GM12878 (cell line): Measurements from ENCODE around the gene ENTREP3. TPM values are rescaled to one million over a fixed set of nuclear protein-coding genes. Genes with fewer than 3 reads are reported as not detected.

Experiments used
- ATAC-seq: fragments of 200-7000 bp; cut with Tn5 transposase; 3 replicates; pipeline ENCODE4 v1.9.1; 2020; ENCODE audit warnings: mild to moderate bottlenecking, moderate library complexity
- BruUV-seq: library from RNA; stranded (reverse); fragments of 400-500 nt; replicated peaks from 2 replicates; lab custom pipeline; 2021; lab: Mats Ljungman, UMichigan
- CTCF ChIA-PET: fragments of 300-600 bp; sonication (Branson Sonifier 250); formaldehyde crosslinking; extraction: SDS; loops from one replicate; lab custom pipeline; 2021; ENCODE audit warnings: inconsistent platforms; lab: Yijun Ruan, JAX
- POLR2A ChIA-PET: fragments of 350-600 bp; formaldehyde crosslinking; extraction: SDS; loops from one replicate; lab custom pipeline; 2021; ENCODE audit warnings: inconsistent platforms; lab: Charles Lee
- RAD21 ChIA-PET: fragments of 300-600 bp; sonication (Branson Sonifier 250); formaldehyde crosslinking; loops from one replicate; lab custom pipeline; 2023; ENCODE audit warnings: antibody characterized with exemption; ENCODE audit not compliant: unreplicated experiment; lab: Charles Lee
- SMC1A ChIA-PET: fragments of 300-600 bp; sonication (Branson Sonifier 250); formaldehyde crosslinking; loops from one replicate; lab custom pipeline; 2023; ENCODE audit not compliant: unreplicated experiment, uncharacterized antibody; lab: Charles Lee
- DNase-seq: peaks from one replicate; pipeline ENCODE4 v3.0.0-alpha.2; 2011; ENCODE audit warnings: low read depth, low spot score
- FAIRE-seq: peaks from 3 replicates; lab custom pipeline; 2011; peaks lifted over from hg19 to GRCh38; lab: Jason Lieb, UNC
- H2AFZ ChIP-seq: 2 replicates; pipeline ENCODE4 v1.6.0; 2011; ENCODE audit warnings: low read depth, low read length, control low read depth; ENCODE audit not compliant: control insufficient read depth
- H3K27ac ChIP-seq: 2 replicates; pipeline ENCODE4 v1.5.1; 2011; ENCODE audit warnings: control low read depth; ENCODE audit not compliant: control insufficient read depth, insufficient read depth
- H3K27me3 ChIP-seq, 2 experiments: replicated peaks in 1 of 2; 2 replicates each; pipeline versions ENCODE4 v1.6.0 to v1.6.1; 2011; ENCODE audit warnings: low read length in 1 of 2; ENCODE audit not compliant: control insufficient read depth in 2 of 2, insufficient read depth in 2 of 2
- H3K36me3 ChIP-seq, 2 experiments: 2 replicates each; pipeline ENCODE4 v1.5.1; 2011; ENCODE audit warnings: low read length in 1 of 2; ENCODE audit not compliant: control insufficient read depth in 2 of 2, insufficient read depth in 2 of 2
- H3K4me1 ChIP-seq: 2 replicates; pipeline ENCODE4 v1.6.1; 2011; ENCODE audit warnings: mild to moderate bottlenecking, low read length, moderate library complexity, mixed read lengths; ENCODE audit not compliant: control insufficient read depth, insufficient read depth
- H3K4me2 ChIP-seq: 2 replicates; pipeline ENCODE4 v1.6.0; 2011; ENCODE audit warnings: control low read depth; ENCODE audit not compliant: control insufficient read depth, insufficient read depth
- H3K4me3 ChIP-seq: fragments of 200-600 bp; sonication (generic); 2 replicates; pipeline ENCODE4 v1.5.1; 2016
- H3K79me2 ChIP-seq: 2 replicates; pipeline ENCODE4 v1.6.0; 2011; ENCODE audit warnings: low read length; ENCODE audit not compliant: control insufficient read depth, insufficient read depth
- H3K9ac ChIP-seq: 2 replicates; pipeline ENCODE4 v1.8.0; 2011; ENCODE audit warnings: low read length, control low read depth, mixed read lengths; ENCODE audit not compliant: control insufficient read depth, insufficient read depth
- H3K9me3 ChIP-seq: replicated peaks from 3 replicates; pipeline ENCODE4 v1.5.1; 2011; ENCODE audit warnings: mild to moderate bottlenecking, low read length; ENCODE audit not compliant: control insufficient read depth, insufficient read depth
- H4K20me1 ChIP-seq: 2 replicates; pipeline ENCODE4 v1.6.0; 2011; ENCODE audit not compliant: control insufficient read depth, insufficient read depth
- EP300 ChIP-seq, 2 experiments: fragments of 150-350 bp in 1 of 2; IDR thresholded peaks; 2 replicates each; pipeline ENCODE4 v1.6.1; 2011 to 2012; ENCODE audit warnings: low read depth in 2 of 2, low read length in 2 of 2, borderline replicate concordance in 1 of 2, improper control_type of control experiment in 1 of 2, inconsistent platforms in 1 of 2; ENCODE audit not compliant: control insufficient read depth in 1 of 2
- ETV6 ChIP-seq, 2 experiments: fragments of 450-650 bp in 1 of 2; IDR thresholded peaks in 1 of 2; conservative IDR thresholded peaks in 1 of 2; 2 replicates each; pipeline ENCODE4 v1.6.1; 2014; ENCODE audit warnings: antibody characterized with exemption in 1 of 2, borderline replicate concordance in 1 of 2, low read depth in 1 of 2, mild to moderate bottlenecking in 1 of 2, moderate library complexity in 1 of 2
- EZH2 ChIP-seq: IDR thresholded peaks from 2 replicates; pipeline ENCODE4 v1.6.1; 2012; ENCODE audit warnings: low read depth, mild to moderate bottlenecking, control low read depth, inconsistent platforms, low read length, borderline replicate concordance; ENCODE audit not compliant: control insufficient read depth
- FOXK2 ChIP-seq: fragments of 450-650 bp; IDR thresholded peaks from 2 replicates; pipeline ENCODE4 v1.6.1; 2017; ENCODE audit warnings: mild to moderate bottlenecking, moderate library complexity
- IKZF2 ChIP-seq, 2 experiments: fragments of 450-650 bp; IDR thresholded peaks; 2 replicates each; pipeline ENCODE4 v1.6.1; 2017; ENCODE audit warnings: mild to moderate bottlenecking in 2 of 2, moderate library complexity in 2 of 2
- KLF5 ChIP-seq: fragments of 450-650 bp; IDR thresholded peaks from 2 replicates; pipeline ENCODE4 v1.6.1; 2014; ENCODE audit warnings: mild to moderate bottlenecking; ENCODE audit not compliant: partially characterized antibody
- NR2C2 ChIP-seq: IDR thresholded peaks from 2 replicates; pipeline ENCODE4 v1.6.1; 2011; ENCODE audit warnings: borderline replicate concordance, low read depth; ENCODE audit not compliant: control insufficient read depth, insufficient read length
- SMC3 ChIP-seq: IDR thresholded peaks from 2 replicates; pipeline ENCODE4 v1.6.1; 2011; ENCODE audit warnings: low read length, improper control_type of control experiment, borderline replicate concordance
- SREBF1 ChIP-seq: IDR thresholded peaks from 2 replicates; pipeline ENCODE4 v1.6.1; 2012; ENCODE audit warnings: mild to moderate bottlenecking, low read length
- TCF7 ChIP-seq: IDR thresholded peaks from 2 replicates; pipeline ENCODE4 v1.6.1; 2014; ENCODE audit warnings: antibody characterized with exemption, borderline replicate concordance
- WRNIP1 ChIP-seq: IDR thresholded peaks from 2 replicates; pipeline ENCODE4 v1.6.1; 2011; ENCODE audit warnings: low read depth, low read length, improper control_type of control experiment, borderline replicate concordance
- WGBS: methylation state at CpG from one replicate; pipeline ENCODE4 v1.1.6; 2016; ENCODE audit warnings: low lambda C conversion rate; ENCODE audit not compliant: insufficient replicate concordance, insufficient coverage; ENCODE audit errors: missing lambda C conversion rate; 5-methylcytosine and 5-hydroxymethylcytosine counted together
- in situ Hi-C: fragments of 300-500 bp; cut with MboI; formaldehyde crosslinking; loops from 9 replicates; pipeline ENCODE4 v1.14.3; 2018; ENCODE audit warnings: mixed read lengths
- intact Hi-C: fragments of 100-400 bp; cut with micrococcal nuclease; formaldehyde crosslinking; loops from one replicate; pipeline ENCODE4 v1.14.2; 2022; ENCODE audit not compliant: unreplicated experiment
- polyA plus RNA-seq, 11 experiments: library from polyadenylated mRNA; depleted of rRNA in 4 of 11; unstranded in 6 of 11; stranded (reverse) in 5 of 11; fragments of >200 nt; fragmentation: Nextera tagmentation in 4 of 11; fragmentation: Illumina TruSeq in 1 of 11; extraction: Ambion mirVana in 4 of 11; extraction: Trizol in 1 of 11; gene quantifications; 1 replicate in 1 of 11; 2 replicates in 10 of 11; pipeline versions ENCODE4 v1.2.1 to v1.2.3, GENCODE V29; 2011 to 2016; ENCODE audit warnings: inconsistent platforms in 2 of 11, missing spikeins in 2 of 11, low read depth in 1 of 11
- total RNA-seq, 4 experiments: library from RNA; depleted of rRNA in 3 of 4; stranded (reverse); fragments of >200 nt in 3 of 4; fragmentation: Illumina TruSeq in 1 of 4; extraction: Trizol in 1 of 4; gene quantifications; 2 replicates each; pipeline versions ENCODE4 v1.2.1 to v1.2.3, GENCODE V29; 2013 to 2021
- TF ChIP-seq, protein P1 (sequence below): IDR thresholded peaks from 2 replicates; pipeline ENCODE4 v1.6.1; 2012; ENCODE audit warnings: low read depth, low read length, improper control_type of control experiment
- TF ChIP-seq, protein P2 (sequence below): fragments of 450-650 bp; formaldehyde crosslinking; IDR thresholded peaks from 2 replicates; pipeline ENCODE4 v1.5.0; 2022; ENCODE audit warnings: mild to moderate bottlenecking, missing genetic modification characterization
- TF ChIP-seq, protein P3 (sequence below): fragments of 150-350 bp; IDR thresholded peaks from 2 replicates; pipeline ENCODE4 v1.6.1; 2016; ENCODE audit warnings: low read depth, low read length
- TF ChIP-seq, protein P4 (sequence below): IDR thresholded peaks from 2 replicates; pipeline ENCODE4 v1.6.1; 2011; ENCODE audit warnings: borderline replicate concordance, low read depth, mild to moderate bottlenecking, moderate library complexity, mixed read lengths, low read length; ENCODE audit not compliant: insufficient read depth; ENCODE audit errors: extremely low read length

The ENTREP3 gene
- total and polyA plus RNA-seq, 10 of the 15 experiments (the other 5 are each of a cell fraction or from before 2014, with no cell fraction given): 1.7 to 31.8 (median 3.9) TPM

DNA sequence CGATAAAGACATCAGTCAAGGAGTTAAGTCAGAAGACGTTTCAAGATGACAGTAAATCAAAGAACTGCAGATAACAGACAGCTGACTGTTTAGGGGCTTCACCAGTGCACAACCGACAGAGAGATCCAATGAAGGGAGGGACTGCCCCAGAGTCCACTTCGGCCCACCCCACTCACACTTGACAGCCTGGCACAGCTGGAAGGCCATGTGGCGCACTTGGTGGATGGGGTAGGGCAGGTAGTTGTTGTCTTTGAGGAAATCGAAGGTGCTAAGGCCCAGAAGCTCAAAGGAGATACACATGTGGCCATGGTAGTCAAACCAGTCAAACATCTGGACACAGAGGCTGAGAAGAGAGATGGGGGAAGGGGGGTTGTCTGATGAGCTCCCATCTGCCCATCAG is 11.3 kb upstream of the ENTREP3 start:
- 89% methylated on average over 6 of the region's 6 CpGs for WGBS
- Histone ChIP-seq H3K27ac (no peak overlapping the region), H3K4me1 (no peaks in the 10 kb centered on the region), H3K79me2 (peaks cover 16% of the 10 kb centered on the region), H4K20me1 (no peaks in the 10 kb centered on the region), H3K9me3 (no peaks in the 10 kb centered on the region), H3K4me2 (no peak overlapping the region), H3K4me3 (no peak overlapping the region), H3K36me3 (peaks cover 36 to 37% of the 10 kb centered on the region in 2 experiments), H3K27me3 (no peaks in the 10 kb centered on the region), H2AFZ (no peak overlapping the region), H3K9ac (no peak overlapping the region)
- BruUV-seq: no TSS peak
- ChIA-PET SMC1A (interaction anchor here (0.6 to 1.7 kb wide), 2 partner anchors 16 to 206 kb away, joined by 3 to 6 read pairs; no protein-coding TSS in a partner anchor), RAD21 (interaction anchor here (0.5 to 2.2 kb wide), 3 partner anchors 16 to 551 kb away, joined by 3 to 10 read pairs (median 4); partner anchors contain the start of gene FDPS), CTCF (interaction anchor here (0.7 to 5.7 kb wide), 5 partner anchors 10 to 225 kb away, joined by 3 to 51 read pairs (median 3); no protein-coding TSS in a partner anchor), POLR2A (interaction anchor here (0.6 to 1.1 kb wide), 5 partner anchors 10 to 334 kb away, joined by 3 to 8 read pairs (median 3); no protein-coding TSS in a partner anchor)
- no peak for ATAC-seq
- FAIRE-seq: no peak
- intact Hi-C loops (no loop called here), in situ Hi-C loops (no loop called here)
- no peak for DNase-seq
- TF ChIP-seq NR2C2 (no peak), WRNIP1 (no peak), SREBF1 (no peak), EP300 (IDR thresholded peaks at IDR 0.05; ENCODE audit: borderline replicate concordance in 1 of 2, control insufficient read depth in 1 of 2, low read depth in 2 of 2, low read length in 2 of 2) (no peak), SMC3 (no peak), IKZF2 (IDR thresholded peaks at IDR 0.05) (no peak), FOXK2 (no peak), EZH2 (no peak), ETV6 (conservative IDR thresholded peaks at IDR 0.05 in 1 of 2, IDR thresholded peaks at IDR 0.05 in 1 of 2; ENCODE audit: borderline replicate concordance in 1 of 2, low read depth in 1 of 2) (no peak), KLF5 (no peak), TCF7 (no peak)
- TF ChIP-seq, protein P1, sequence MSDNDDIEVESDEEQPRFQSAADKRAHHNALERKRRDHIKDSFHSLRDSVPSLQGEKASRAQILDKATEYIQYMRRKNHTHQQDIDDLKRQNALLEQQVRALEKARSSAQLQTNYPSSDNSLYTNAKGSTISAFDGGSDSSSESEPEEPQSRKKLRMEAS: no peak
- TF ChIP-seq, protein P2, sequence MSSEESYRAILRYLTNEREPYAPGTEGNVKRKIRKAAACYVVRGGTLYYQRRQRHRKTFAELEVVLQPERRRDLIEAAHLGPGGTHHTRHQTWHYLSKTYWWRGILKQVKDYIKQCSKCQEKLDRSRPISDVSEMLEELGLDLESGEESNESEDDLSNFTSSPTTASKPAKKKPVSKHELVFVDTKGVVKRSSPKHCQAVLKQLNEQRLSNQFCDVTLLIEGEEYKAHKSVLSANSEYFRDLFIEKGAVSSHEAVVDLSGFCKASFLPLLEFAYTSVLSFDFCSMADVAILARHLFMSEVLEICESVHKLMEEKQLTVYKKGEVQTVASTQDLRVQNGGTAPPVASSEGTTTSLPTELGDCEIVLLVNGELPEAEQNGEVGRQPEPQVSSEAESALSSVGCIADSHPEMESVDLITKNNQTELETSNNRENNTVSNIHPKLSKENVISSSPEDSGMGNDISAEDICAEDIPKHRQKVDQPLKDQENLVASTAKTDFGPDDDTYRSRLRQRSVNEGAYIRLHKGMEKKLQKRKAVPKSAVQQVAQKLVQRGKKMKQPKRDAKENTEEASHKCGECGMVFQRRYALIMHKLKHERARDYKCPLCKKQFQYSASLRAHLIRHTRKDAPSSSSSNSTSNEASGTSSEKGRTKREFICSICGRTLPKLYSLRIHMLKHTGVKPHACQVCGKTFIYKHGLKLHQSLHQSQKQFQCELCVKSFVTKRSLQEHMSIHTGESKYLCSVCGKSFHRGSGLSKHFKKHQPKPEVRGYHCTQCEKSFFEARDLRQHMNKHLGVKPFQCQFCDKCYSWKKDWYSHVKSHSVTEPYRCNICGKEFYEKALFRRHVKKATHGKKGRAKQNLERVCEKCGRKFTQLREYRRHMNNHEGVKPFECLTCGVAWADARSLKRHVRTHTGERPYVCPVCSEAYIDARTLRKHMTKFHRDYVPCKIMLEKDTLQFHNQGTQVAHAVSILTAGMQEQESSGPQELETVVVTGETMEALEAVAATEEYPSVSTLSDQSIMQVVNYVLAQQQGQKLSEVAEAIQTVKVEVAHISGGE (CRISPR knock-in tag): no peak
- TF ChIP-seq, protein P3, sequence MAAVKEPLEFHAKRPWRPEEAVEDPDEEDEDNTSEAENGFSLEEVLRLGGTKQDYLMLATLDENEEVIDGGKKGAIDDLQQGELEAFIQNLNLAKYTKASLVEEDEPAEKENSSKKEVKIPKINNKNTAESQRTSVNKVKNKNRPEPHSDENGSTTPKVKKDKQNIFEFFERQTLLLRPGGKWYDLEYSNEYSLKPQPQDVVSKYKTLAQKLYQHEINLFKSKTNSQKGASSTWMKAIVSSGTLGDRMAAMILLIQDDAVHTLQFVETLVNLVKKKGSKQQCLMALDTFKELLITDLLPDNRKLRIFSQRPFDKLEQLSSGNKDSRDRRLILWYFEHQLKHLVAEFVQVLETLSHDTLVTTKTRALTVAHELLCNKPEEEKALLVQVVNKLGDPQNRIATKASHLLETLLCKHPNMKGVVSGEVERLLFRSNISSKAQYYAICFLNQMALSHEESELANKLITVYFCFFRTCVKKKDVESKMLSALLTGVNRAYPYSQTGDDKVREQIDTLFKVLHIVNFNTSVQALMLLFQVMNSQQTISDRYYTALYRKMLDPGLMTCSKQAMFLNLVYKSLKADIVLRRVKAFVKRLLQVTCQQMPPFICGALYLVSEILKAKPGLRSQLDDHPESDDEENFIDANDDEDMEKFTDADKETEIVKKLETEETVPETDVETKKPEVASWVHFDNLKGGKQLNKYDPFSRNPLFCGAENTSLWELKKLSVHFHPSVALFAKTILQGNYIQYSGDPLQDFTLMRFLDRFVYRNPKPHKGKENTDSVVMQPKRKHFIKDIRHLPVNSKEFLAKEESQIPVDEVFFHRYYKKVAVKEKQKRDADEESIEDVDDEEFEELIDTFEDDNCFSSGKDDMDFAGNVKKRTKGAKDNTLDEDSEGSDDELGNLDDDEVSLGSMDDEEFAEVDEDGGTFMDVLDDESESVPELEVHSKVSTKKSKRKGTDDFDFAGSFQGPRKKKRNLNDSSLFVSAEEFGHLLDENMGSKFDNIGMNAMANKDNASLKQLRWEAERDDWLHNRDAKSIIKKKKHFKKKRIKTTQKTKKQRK: no peak
- TF ChIP-seq, protein P4, sequence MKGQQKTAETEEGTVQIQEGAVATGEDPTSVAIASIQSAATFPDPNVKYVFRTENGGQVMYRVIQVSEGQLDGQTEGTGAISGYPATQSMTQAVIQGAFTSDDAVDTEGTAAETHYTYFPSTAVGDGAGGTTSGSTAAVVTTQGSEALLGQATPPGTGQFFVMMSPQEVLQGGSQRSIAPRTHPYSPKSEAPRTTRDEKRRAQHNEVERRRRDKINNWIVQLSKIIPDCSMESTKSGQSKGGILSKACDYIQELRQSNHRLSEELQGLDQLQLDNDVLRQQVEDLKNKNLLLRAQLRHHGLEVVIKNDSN: no peak
